GM13976 (cell line): Measurements from ENCODE around the gene CAMKMT.

Experiments used
- DNase-seq: peaks from one replicate; pipeline ENCODE4 v3.0.0; 2012; ENCODE audit warnings: low spot score
- in situ Hi-C: fragments of 300-500 bp; cut with MboI; formaldehyde crosslinking; loops from one replicate; pipeline ENCODE4 v1.12.0; 2022; ENCODE audit warnings: low sequenced_read_pairs, mixed read lengths, inconsistent platforms; ENCODE audit not compliant: unreplicated experiment
- TF ChIP-seq, protein P1 (sequence below): IDR thresholded peaks from 2 replicates; pipeline ENCODE4 v1.5.1; 2012; ENCODE audit warnings: borderline replicate concordance, mild to moderate bottlenecking; ENCODE audit not compliant: insufficient read depth; ENCODE audit errors: extremely low read depth, missing control alignments, control extremely low read depth

CAMKMT gene

DNA sequence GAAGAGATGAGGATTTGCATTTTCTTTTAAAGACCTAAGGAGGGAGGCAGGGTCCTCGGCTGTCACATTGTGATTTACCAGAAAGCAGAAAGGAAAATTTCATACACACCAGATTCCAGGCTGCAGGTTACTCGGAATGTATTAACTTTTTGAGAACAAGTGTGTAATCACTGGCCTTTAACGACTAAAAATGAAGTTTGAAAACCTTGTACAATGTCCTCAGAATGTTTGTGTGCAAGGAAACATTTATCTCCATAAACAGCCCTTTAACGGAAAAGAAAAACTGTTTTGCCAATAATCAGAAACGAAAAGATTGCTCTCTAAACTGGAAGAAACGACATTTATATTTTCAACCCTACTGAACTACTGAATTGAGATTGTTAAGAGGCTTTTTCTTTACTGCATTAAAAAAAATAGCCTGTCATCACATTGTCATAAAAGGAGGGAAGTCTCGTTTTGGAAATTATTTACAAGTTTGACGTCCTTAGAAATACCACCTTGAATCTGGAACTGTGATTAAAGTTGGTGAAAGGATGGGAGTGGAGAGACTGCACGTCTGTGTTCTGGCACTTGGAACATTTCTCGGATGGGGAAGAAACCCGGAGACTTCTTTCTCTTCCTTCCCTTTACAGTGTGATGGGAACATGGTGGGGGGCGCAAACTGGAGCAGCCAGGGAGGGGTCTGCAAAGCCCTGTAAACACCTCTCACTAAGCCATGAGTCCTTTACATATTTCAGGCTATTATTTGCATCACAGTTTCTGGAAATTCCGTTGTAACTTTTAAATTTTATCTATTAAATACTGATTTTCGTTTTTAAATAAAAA is 445.7 kb downstream of the CAMKMT start:
- TF ChIP-seq, protein P1, sequence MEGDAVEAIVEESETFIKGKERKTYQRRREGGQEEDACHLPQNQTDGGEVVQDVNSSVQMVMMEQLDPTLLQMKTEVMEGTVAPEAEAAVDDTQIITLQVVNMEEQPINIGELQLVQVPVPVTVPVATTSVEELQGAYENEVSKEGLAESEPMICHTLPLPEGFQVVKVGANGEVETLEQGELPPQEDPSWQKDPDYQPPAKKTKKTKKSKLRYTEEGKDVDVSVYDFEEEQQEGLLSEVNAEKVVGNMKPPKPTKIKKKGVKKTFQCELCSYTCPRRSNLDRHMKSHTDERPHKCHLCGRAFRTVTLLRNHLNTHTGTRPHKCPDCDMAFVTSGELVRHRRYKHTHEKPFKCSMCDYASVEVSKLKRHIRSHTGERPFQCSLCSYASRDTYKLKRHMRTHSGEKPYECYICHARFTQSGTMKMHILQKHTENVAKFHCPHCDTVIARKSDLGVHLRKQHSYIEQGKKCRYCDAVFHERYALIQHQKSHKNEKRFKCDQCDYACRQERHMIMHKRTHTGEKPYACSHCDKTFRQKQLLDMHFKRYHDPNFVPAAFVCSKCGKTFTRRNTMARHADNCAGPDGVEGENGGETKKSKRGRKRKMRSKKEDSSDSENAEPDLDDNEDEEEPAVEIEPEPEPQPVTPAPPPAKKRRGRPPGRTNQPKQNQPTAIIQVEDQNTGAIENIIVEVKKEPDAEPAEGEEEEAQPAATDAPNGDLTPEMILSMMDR: no peak
- no peak for DNase-seq
- in situ Hi-C loops: no loop called here

DNA sequence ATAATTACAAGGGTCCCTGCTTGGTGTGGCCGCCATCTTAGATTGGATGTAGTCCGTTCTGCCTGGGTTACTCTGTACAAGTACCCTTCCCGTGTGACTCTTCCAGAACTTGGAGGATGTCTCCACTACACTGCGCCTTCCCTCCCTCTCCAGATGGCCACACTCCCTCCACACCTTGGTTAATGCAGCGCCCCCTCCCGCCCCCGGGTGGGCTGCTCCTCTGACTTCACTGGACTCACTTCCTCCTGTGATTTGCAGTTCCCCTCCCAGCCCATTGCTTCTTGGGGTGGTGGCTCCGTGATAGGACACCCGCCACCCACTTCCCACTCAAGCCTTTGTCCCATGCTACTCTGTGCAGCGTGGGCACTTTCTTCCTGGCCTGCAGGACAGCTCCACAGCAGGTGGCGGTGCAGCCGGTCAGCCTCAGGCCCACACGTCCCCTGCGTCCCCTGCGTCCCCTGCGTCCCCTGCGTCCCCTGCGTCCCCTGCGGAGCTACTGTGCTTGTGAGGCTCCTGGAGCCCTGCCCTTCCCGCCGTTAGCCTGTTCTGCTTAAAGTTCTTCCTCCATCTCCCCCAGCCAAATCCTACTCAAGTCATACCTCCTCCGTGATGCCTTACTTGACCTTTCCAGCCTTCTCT is 449.3 kb downstream of the CAMKMT start:
- no peak for DNase-seq
- TF ChIP-seq, protein P1: no peak
- in situ Hi-C loops: no loop called here

DNA sequence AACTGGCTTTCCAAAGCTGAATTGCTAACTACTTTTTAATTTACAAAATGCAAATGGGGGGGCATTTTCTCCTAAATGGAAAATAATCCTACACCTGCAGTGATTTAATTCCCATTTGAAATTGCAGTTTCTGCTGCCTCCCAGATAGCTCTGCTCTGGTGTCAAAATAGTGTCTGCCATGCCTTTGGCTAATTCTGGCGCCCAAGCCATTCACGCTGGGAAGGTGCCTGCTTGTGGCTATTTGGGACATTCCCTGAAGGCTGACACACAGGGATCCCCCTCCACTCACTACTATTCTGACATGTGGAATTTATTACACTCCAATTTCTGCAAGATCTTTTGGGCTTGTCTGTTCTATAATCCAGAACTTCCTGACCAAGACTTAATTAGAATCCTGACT is 451.4 kb downstream of the CAMKMT start:
- TF ChIP-seq, protein P1: no peak
- no peak for DNase-seq
- in situ Hi-C loops: no loop called here

DNA sequence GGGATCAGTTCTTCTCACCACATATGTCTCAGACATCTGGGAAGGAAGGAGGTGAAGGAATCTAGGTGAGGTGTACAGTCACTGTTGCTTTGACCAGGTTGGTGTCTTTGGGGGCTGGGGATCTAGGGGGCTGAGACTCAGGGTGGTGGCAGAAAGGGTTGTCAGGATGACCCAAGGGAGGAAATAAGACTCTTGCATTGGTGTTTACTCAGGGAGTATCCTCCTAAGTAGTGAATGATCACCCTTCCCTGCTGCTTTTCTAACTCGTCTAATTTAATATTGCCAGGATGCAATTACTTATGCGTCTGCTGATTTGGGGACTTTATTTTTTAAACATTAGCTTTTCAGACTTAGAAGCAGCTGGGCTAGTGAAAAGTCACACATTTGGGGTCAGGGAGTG is 451.9 kb downstream of the CAMKMT start:
- no peak for DNase-seq
- TF ChIP-seq, protein P1: no peak
- in situ Hi-C loops: no loop called here

DNA sequence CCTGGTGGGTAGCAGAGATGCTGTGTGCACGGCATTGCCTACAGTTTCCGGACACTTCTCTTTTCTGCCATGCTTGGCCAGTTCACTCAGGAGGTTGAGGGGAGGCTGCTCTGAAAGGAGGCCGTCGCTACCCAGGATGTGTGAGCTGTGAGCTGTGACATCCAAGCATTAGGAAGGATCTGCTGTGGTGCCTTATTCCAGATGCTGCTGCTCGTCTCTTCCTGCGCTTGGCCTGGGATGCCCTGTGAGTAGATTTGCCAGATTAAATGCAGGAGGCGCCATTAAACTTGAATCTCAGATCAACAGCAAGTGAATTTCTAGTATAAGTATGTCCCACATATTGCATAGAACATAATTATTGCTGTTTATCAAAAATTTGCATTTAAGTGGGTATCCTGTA is 455.5 kb downstream of the CAMKMT start:
- TF ChIP-seq, protein P1: no peak
- in situ Hi-C loops: no loop called here
- no peak for DNase-seq

DNA sequence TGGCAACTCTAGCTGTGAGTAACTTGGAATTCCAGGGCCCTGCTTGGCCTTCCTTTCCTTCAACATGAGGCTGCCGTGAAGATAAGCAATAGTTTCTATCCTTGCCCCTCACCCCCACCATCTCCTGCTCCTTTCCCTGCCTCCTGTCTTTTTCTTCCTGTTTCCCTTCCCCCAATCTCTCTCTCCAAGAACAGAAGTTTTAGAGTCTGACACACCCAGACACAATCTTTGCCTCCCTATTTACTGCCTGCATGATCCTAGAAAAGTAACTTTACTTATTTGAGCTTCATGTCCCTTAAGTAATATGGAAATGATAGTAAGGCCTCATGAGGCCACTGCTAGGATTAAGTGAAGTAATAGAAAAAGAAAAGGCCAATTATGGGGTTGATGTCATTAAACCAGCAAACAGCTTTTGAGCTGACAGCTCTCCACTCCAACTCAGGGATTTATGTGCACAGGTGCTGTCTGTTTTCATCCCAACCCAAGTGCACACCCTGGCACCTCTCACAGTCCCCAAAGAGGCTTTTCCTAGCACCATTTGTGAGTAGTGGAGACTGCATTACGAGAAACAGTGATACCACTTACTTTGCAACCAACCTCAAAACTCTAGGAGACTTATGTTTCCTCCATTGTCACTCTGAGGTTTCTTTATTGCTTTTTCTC is 456.1 kb downstream of the CAMKMT start:
- in situ Hi-C loops: no loop called here
- TF ChIP-seq, protein P1: no peak

More for the DNA sequence above, 456.1 kb downstream of the CAMKMT start:
- DNase-seq: no peak
